BLaER1 treated with 17β-estradiol and CSF1 and Interleukin-3, amounts not matched to agents 10 nM and 100 nM (cell line): ENCODE results near the gene ENDOU.
A peak's percentile ranks its signal among the peaks of the same experiment; 100 is the strongest.

Source experiments
- H3K27ac ChIP-seq, 11 experiments: shearing (Covaris generic); formaldehyde crosslinking; 2 replicates each; pipeline ENCODE4 v1.8.1; 2022
- H3K27me3 ChIP-seq, 11 experiments: shearing (Covaris generic); formaldehyde crosslinking; 2 replicates each; pipeline ENCODE4 v1.8.1; 2022
- H3K36me3 ChIP-seq, 11 experiments: shearing (Covaris generic); formaldehyde crosslinking; 2 replicates each; pipeline ENCODE4 v1.8.1; 2022
- H3K4me1 ChIP-seq, 10 experiments: shearing (Covaris generic); formaldehyde crosslinking; 2 replicates each; pipeline ENCODE4 v1.8.1; 2022
- H3K4me2 ChIP-seq, 11 experiments: shearing (Covaris generic); formaldehyde crosslinking; 2 replicates each; pipeline ENCODE4 v1.8.1; 2022
- H3K4me3 ChIP-seq, 10 experiments: shearing (Covaris generic); formaldehyde crosslinking; 2 replicates each; pipeline ENCODE4 v1.8.1; 2022
- H3K9ac ChIP-seq, 11 experiments: shearing (Covaris generic); formaldehyde crosslinking; 2 replicates each; pipeline ENCODE4 v1.8.1; 2022
- H3K9me3 ChIP-seq, 11 experiments: shearing (Covaris generic); formaldehyde crosslinking; replicated peaks in 1 of 11; 2 replicates each; pipeline ENCODE4 v1.8.1; 2022
- H4K20me1 ChIP-seq, 11 experiments: shearing (Covaris generic); formaldehyde crosslinking; 2 replicates each; pipeline ENCODE4 v1.8.1; 2022
- Cebpa-rat ChIP-seq, 11 experiments: shearing (Covaris generic); IDR thresholded peaks; 2 replicates each; pipeline ENCODE4 v1.8.1; 2022

ENDOU gene

GRCh38 chr12:47722941-47723631, 2.2 kb downstream of the ENDOU start:
- Histone ChIP-seq H3K4me3 (no peak overlapping the region), H3K4me2 (peak overlapping the region in 8 of 11 experiments; percentile 56 to 85 (median 68); a peak in 13 of 22 replicates), H3K27me3 (peaks cover 0 to 4% (median 0%) of the 10 kb centered on the region in 11 experiments; a peak in 3 of 22 replicates), H4K20me1 (no peaks in the 10 kb centered on the region; a peak in 1 of 22 replicates), H3K4me1 (peaks cover 31 to 57% (median 51%) of the 10 kb centered on the region in 10 experiments), H3K9ac (no peak overlapping the region), H3K9me3 (no peaks in the 10 kb centered on the region), H3K36me3 (peaks cover 0 to 6% (median 0%) of the 10 kb centered on the region in 11 experiments; a peak in 1 of 22 replicates), H3K27ac (no peak overlapping the region)
- no peak for TF ChIP-seq Cebpa-rat (IDR thresholded peaks at IDR 0.05)

- no peaks in the 10 kb centered on the region; a peak in 1 of 22 replicates for H4K20me1 ChIP-seq
- peaks cover 0 to 6% (median 0%) of the 10 kb centered on the region in 11 experiments; a peak in 1 of 22 replicates for H3K36me3 ChIP-seq
- H3K9me3 ChIP-seq: no peaks in the 10 kb centered on the region
- H3K9ac ChIP-seq: no peak overlapping the region
- H3K4me1 ChIP-seq: peaks cover 39 to 64% (median 59%) of the 10 kb centered on the region in 10 experiments
- H3K27me3 ChIP-seq: peaks cover 0 to 4% (median 0%) of the 10 kb centered on the region in 11 experiments; a peak in 3 of 22 replicates
- TF ChIP-seq Cebpa-rat (IDR thresholded peaks at IDR 0.05): no peak
- H3K27ac ChIP-seq: no peak overlapping the region
- H3K4me2 ChIP-seq: peak overlapping the region; percentile 56 to 85 (median 64); a peak in 19 of 22 replicates
- H3K4me3 ChIP-seq: no peak overlapping the region
Observed at GRCh38 chr12:47722136-47722834, 3.0 kb downstream of the ENDOU start.

- Histone ChIP-seq H3K4me2 (peak overlapping the region; percentile 56 to 85 (median 64)), H3K4me1 (peaks cover 38 to 64% (median 59%) of the 10 kb centered on the region in 10 experiments), H3K36me3 (peaks cover 0 to 6% (median 0%) of the 10 kb centered on the region in 11 experiments; a peak in 1 of 22 replicates), H3K9ac (0 out of 22 replicates have a peak overlapping the region, but pooled peaks of 1 of the 11 experiments have one; percentile 12), H3K9me3 (no peaks in the 10 kb centered on the region), H3K27me3 (peaks cover 0 to 4% (median 0%) of the 10 kb centered on the region in 11 experiments; a peak in 3 of 22 replicates), H3K4me3 (no peak overlapping the region), H3K27ac (no peak overlapping the region), H4K20me1 (no peaks in the 10 kb centered on the region; a peak in 1 of 22 replicates)
- 0 out of 22 replicates have a peak, but pooled peaks of 1 of the 11 experiments have one; percentile 29 for TF ChIP-seq Cebpa-rat (IDR thresholded peaks at IDR 0.05)
Observed at GRCh38 chr12:47721431-47721973, 3.8 kb downstream of the ENDOU start.

- H4K20me1 ChIP-seq: no peaks in the 10 kb centered on the region; a peak in 1 of 22 replicates
- TF ChIP-seq Cebpa-rat (IDR thresholded peaks at IDR 0.05): no peak
- peak overlapping the region in 1 of 11 experiments; percentile 86; a peak in 1 of 22 replicates for H3K27ac ChIP-seq
- no peaks in the 10 kb centered on the region for H3K9me3 ChIP-seq
- H3K36me3 ChIP-seq: peaks cover 0 to 6% (median 0%) of the 10 kb centered on the region in 11 experiments; a peak in 1 of 22 replicates
- H3K4me1 ChIP-seq: peaks cover 51 to 68% (median 57%) of the 10 kb centered on the region in 10 experiments
- peaks cover 0 to 4% (median 0%) of the 10 kb centered on the region in 11 experiments; a peak in 3 of 22 replicates for H3K27me3 ChIP-seq
- no peak overlapping the region; a peak in 2 of 22 replicates for H3K4me2 ChIP-seq
- H3K4me3 ChIP-seq: no peak overlapping the region
- peak overlapping the region in 1 of 11 experiments; percentile 79; a peak in 1 of 22 replicates for H3K9ac ChIP-seq
Observed at GRCh38 chr12:47718531-47718930, 6.8 kb downstream of the ENDOU start.

- Histone ChIP-seq H3K4me2 (peak overlapping the region; percentile 62 to 87 (median 79)), H3K4me3 (no peak overlapping the region), H3K27me3 (no peaks in the 10 kb centered on the region), H3K4me1 (peaks cover 50 to 66% (median 56%) of the 10 kb centered on the region in 10 experiments), H3K36me3 (0 out of 22 replicates have a peak, but pooled peaks cover 0 to 2% (median 0%) of the 10 kb centered on the region in 11 experiments), H3K27ac (peak overlapping the region; percentile 23 to 88 (median 70)), H3K9me3 (no peaks in the 10 kb centered on the region), H4K20me1 (no peaks in the 10 kb centered on the region; a peak in 1 of 22 replicates), H3K9ac (peak overlapping the region; percentile 40 to 79 (median 60); a peak in 21 of 22 replicates)
- no peak for TF ChIP-seq Cebpa-rat (IDR thresholded peaks at IDR 0.05)
Observed at GRCh38 chr12:47717443-47718193, 7.7 kb downstream of the ENDOU start.

- no peaks in the 10 kb centered on the region for H3K27me3 ChIP-seq
- peak overlapping the region in 10 of 11 experiments; percentile 40 to 79 (median 64); a peak in 18 of 22 replicates for H3K9ac ChIP-seq
- no peaks in the 10 kb centered on the region; a peak in 1 of 22 replicates for H4K20me1 ChIP-seq
- no peaks in the 10 kb centered on the region for H3K9me3 ChIP-seq
- peak overlapping the region; percentile 62 to 87 (median 79) for H3K4me2 ChIP-seq
- no peak for TF ChIP-seq Cebpa-rat (IDR thresholded peaks at IDR 0.05)
- H3K4me3 ChIP-seq: no peak overlapping the region
- 0 out of 22 replicates have a peak, but pooled peaks cover 0 to 2% (median 0%) of the 10 kb centered on the region in 11 experiments for H3K36me3 ChIP-seq
- peaks cover 44 to 62% (median 51%) of the 10 kb centered on the region in 10 experiments for H3K4me1 ChIP-seq
- H3K27ac ChIP-seq: peak overlapping the region in 10 of 11 experiments; percentile 52 to 88 (median 74); a peak in 9 of 22 replicates
Observed at GRCh38 chr12:47717046-47717442, 8.2 kb downstream of the ENDOU start.

GRCh38 chr12:47715877-47716548, 9.3 kb downstream of the ENDOU start:
- Histone ChIP-seq H3K4me3 (no peak overlapping the region), H3K27me3 (no peaks in the 10 kb centered on the region), H3K4me1 (peaks cover 33 to 60% (median 41%) of the 10 kb centered on the region in 10 experiments), H3K9ac (peak overlapping the region in 9 of 11 experiments; percentile 4 to 79 (median 56); a peak in 7 of 22 replicates), H3K36me3 (0 out of 22 replicates have a peak, but pooled peaks cover 0 to 2% (median 0%) of the 10 kb centered on the region in 11 experiments), H4K20me1 (no peaks in the 10 kb centered on the region; a peak in 1 of 22 replicates), H3K27ac (peak overlapping the region in 2 of 11 experiments; percentile 10 to 68; a peak in 1 of 22 replicates), H3K9me3 (no peaks in the 10 kb centered on the region), H3K4me2 (peak overlapping the region; percentile 5 to 87 (median 73); a peak in 16 of 22 replicates)
- no peak for TF ChIP-seq Cebpa-rat (IDR thresholded peaks at IDR 0.05)
